HCEC 1CT (cell line): ENCODE results near the gene CSRNP2.

Source experiments
- DNase-seq: peaks from one replicate; pipeline ENCODE4 v3.0.0-alpha.2; 2017

Gene CSRNP2

DNA sequence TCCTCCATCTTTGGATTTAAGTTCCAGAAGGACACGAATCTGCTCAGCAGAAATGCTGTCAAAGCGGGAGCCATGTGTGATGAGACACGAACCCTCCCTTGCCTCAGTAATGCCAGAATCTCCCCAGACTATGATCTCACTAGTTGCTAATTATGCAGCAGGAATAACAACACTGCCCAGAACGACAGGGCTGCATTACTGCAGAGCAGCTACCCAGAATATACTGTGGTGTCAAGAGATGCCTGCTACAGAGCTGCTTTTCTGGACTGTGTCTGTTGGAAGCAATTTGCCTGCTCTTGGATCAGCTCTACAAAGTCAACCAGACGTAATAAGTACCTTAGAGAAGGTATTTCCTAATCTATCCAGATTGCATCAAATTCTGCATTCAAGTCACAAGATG lies 5.5 kb downstream of the CSRNP2 start:
- no peak for DNase-seq

DNA sequence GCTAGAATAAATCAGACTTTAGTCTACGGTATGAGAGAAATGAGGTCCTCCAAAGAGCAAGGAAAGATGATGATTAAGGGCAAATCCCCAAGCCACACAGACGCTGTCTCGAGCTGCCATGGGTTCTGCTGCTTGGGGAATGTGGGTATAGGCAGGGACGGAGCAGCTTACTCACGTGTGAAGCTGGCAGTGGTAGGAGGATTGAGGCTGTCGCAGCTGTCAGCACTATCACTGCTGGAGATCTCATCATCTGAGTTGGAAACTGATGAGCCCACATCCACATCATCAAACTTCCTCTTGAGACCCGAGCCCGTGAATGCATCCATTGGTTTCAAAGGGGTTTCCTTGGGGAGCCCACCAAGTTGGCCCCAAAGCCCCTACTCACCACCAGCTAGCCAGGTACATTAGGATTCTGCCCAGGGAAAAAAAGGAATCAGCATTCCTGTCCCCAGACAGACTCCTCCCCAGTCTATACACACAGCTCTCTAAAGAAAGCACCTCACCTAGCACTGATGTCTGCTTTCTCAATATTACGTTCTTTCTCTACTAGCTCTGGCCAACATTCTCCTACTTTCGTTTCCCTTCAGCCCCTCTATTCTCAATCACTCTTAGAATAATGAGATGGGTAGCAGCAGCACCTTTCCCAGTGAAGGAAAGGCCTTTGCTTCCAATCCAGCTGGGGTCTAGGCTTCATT lies 7.0 kb downstream of the CSRNP2 start:
- no peak for DNase-seq

DNA sequence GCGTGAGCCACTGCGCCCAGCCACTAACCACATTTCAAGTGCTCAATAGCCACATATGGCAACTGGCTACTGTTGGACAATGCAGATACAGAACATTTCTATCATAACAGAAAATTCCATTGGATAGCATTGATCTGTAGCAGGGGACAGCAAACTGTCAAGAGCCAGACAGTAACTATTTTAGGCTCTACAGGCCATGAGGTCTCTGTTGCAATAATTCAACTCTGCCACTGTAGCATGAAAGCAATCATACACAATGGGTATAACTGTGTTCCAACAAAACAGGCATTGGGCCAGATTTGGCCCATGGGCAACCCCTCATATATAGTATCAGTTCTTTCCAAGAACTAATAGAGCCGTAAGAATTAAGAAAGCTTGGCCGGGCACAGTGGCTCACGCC lies 8.0 kb downstream of the CSRNP2 start:
- no peak for DNase-seq

DNA sequence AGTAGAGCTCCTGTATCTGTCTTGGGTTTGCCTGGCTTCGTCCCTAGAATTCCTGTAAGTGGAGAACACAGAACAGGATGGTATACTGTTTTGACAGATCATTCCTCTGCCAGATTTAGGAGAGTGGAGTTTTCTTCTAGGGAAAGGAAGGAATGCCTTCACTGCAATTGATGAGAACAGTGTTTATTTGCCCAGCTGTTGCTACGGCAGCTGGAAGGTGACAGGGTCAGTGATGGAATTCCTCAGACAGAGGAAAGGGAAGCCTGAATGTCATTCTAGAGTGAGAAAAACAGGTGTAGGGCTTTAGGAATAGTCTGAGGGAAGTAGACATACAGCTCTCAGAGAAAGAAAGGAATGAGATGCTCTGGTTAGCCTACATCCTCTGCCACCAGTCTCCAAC lies 11.7 kb downstream of the CSRNP2 start:
- no peak for DNase-seq

DNA sequence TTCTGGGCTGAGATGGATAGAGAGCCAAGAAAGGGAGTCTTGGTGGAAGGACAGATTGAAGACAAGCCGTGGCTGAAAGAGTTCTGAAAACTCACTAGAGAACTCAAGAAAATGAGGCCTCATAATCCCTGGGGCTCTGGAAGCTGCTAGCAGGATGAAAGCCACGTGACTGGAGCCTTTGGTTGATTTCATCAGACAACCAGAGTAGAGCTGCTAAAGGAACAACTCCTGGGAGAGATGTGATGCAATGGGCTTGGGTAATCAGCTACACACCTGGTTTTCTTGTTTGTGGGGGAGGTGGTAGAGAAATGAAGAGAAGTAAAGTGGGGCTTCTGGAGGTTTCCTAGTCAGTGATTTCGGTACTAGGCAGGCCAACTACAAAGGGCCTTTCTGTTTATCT lies 13.4 kb downstream of the CSRNP2 start:
- no peak for DNase-seq

DNA sequence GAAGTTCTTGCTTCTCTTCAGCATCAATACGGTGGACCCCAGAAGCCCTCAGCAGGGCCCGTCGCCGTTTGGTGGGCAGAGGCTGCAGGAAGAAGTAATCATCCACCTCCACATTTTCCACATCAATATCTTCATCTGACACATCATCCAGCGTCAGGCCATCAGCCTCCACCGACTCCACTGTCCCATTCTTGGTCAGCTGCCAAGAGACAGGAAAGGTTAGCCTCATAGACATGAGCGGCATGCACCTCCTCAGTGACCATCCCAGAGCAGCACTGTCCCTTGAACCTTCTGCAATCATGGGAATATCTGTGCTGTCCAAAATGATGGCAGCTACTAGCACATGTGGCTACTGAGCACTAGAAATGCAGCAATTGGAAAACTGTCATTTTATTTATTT lies 15.6 kb downstream of the CSRNP2 start:
- DNase-seq: no peak

DNA sequence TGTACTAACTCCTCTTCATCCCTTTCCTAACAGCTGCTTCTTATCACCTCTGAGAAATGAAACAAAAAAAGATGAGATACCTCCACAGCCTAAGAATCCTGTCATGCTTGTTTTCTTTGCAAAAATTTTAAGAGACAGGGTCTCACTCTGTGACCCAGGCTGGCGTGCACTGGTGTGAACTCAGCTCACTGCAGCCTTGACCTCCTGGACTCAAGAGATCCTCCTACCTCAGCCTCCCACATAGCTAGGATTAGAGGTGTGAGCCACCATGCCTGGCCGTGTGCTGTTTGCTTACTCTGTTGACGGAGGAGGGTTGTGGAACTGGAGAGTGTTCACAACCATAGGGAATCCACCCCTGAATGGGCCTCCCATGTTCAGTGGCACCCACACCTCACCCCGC lies 16.2 kb downstream of the CSRNP2 start:
- DNase-seq: no peak

DNA sequence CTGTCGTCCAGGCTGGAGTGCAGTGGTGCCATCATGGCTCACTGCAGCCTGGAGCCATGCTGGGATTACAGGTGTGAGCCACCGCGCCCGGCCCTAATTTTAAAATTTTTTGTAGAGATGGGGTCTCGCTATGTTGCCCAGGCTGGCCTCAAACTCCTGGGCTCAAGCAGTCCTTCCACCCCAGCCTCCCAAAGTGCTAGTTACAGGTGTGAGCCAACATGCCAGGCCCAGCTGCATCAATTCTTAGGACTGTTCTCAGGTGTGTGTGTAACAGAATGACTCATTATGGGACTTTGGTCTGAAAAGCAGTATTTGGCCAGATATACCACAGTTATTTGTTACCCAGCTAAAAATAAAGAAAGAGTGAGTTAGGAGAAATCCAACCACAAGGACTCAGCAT lies 17.9 kb downstream of the CSRNP2 start:
- no peak for DNase-seq

DNA sequence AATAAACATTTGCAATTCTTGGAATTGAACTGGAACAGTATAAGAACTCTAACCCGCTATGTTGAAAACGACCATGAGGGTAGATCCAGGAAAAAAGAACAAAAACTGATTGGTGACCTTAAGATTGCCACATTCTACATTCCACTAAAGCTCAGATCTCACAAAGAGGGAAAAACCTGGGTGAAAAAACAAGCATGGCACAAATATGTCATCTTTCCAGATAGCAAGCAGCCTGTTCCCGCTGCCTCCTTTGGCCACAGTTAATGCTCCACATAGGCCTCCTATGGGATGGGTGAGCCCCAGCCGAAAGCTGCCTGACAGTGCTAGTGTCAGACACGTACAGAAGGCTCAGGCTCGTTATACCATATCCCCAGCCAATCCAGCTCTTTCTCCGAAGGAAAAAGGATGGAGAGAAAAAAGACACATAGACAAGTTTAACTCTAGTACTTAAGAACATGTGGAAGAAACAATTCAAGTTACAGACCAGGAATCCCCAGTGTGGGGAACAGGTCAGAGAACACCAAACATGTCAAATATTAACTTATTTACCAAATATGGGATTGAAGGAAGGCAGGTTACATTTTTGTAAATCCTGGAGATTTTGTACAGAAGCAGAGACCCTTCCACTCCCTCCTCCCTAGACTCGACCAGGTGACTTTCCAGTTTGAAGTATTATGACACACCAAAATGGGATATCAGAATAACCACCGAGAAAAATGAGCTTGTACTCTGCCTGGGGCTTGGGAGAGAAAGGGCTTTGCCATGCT lies 20.6 kb downstream of the CSRNP2 start:
- DNase-seq: no peak

DNA sequence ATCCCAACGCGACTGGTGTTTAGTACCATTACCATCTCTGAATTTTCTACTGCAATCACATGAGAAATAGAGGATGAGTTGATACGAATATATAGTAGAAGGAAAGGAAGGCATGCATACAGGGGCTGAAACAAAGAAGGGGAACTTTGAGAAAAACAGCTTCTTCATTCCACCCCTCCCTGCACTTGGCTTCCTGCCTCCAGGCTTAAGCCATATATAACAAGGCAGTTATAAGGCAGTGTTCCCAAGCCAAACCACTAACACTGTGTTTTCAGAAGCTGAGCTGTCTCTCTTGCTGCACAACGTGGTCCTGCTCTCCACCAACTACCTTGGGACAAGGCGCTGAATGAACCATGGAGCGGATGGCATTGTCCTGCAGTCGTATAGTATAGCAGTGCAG lies 24.3 kb downstream of the CSRNP2 start:
- no peak for DNase-seq

DNA sequence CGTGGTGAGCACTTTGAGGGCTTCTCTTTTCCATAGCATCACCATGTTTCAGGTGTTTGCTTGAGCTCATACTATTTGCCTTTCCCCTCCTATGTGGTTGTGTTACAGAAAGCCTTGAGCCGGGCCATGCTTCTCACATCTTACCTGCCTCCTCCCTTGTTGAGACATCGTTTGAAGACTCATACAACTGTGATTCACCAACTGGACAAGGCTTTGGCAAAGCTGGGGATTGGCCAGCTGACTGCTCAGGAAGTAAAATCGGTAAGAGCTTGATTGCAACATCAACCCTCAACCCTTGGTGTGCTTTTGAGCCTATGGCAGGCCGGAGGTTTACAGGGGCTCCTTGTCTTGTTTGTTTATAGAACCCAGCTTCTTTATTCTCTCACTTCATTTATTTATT lies 27.2 kb downstream of the CSRNP2 start:
- peak; percentile 82 for DNase-seq

DNA sequence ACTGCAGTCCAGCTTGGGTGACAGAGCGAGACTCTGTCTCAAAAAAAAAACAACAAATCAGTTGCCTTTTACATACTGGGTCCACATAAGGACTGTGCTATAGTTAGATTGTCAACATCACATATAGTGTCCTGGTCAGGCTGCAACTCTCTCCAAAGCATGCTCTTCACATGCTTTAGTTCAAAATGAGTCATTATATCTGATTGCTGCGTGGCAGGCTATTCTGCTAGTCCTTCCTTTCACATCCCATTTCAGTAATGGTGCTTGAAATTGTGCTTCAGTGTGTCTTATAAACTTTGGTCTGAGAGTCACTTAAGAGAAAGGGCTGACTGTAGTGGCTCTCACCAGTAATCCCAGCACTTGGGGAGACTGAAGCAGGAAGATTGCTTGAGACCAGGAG lies 28.3 kb downstream of the CSRNP2 start:
- DNase-seq: no peak

DNA sequence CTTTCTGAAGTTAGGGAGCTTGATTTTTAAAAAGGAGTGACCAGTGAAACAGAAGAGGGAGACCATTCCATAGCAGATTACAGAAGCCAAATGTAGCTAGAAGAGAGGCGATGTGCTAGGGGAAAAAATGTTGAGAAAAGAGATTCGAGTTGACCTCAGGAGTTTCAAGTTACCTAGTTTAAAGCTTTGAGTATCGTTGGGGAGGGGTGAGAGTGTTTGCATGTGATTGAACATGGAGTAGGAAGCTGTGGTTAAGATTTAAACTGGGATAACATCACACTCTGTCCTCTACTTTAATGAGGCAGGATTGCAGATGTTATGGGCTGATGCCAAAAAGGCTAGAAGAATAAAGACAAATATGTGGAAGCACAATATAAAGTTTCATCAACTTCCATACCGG lies 31.6 kb downstream of the CSRNP2 start:
- no peak for DNase-seq

DNA sequence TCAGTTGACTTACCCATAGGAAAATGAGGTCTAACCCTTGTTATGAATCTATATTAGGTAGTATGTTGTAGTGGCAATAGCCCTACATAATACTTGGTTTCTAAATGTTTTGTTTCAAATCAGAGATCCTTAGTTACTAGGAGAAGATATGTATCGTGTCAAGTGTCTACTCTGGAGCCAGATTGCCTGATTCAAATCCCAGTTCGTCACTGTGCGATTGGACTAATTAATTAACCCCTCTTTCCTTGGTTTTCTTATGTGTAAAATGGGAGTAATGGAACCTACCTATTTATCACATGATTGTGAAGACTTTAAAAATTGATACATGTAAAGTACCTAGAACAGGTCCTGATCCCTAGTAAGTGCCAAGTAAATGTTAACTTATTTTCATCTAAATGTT lies 33.9 kb downstream of the CSRNP2 start:
- DNase-seq: no peak

DNA sequence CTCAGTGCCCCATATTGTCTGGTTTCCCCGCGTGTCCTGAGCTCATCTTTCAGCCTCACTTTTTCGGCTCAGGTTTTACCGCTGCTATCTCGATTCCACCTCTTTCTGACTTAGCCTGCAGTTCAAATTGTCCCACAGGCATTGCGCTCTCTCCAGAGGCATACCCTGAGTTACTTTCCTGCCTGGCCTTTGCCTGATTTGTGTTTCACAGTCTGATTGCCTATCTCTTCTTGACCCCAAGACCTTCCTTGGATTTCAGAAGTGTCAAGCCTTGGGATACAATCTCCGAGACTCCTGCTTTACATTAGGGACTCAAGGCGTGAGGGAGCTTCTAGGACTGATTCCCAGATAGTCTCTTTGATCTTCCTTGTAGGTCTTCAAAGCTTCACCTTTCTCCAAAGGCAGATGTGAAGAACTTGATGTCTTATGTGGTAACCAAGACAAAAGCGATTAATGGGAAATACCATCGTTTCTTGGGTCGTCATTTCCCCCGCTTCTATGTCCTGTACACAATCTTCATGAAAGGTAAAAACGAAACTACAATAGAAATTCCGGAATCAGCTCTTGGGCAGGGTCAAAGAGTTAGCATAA lies 34.6 kb downstream of the CSRNP2 start:
- DNase-seq: no peak

DNA sequence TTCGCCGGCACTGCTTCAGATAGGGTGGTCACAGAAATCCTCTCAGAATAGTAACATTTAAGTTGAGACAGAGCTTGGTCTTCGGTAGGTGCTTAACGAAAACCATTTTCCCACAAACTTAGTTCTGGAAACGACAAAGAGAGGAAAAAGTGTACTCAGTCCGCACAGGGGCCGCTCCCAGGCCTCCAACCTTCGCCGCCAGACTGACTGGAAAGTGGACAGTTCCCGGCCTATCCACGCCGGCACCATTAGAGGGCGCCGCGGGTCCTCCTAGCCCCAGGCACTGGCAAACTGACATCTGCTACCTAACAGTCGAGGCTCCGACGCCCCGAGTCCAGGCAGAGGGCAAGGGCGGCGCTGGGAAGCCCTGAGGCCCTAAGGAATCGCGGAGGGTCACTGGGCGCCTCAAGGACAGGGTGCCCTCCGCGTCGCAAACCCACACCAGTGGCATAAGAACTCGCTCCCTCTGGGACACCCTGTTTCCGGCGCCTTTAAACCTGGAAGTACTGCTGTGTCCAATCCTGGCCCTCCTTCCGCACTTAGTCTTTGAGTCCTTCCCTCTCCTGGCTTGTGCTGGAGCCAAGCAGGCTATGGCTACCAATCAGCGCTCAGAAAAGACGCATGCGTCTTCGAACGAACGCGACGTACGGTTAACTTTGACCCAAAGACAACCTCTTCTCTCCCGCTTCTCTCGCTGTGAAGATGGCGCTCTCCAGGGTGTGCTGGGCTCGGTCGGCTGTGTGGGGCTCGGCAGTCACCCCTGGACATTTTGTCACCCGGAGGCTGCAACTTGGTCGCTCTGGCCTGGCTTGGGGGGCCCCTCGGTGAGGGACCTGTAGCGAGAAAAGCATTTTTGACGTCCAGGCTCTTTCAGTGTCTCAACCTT lies 35.5 kb downstream of the CSRNP2 start, which contains the start of gene LETMD1:
Gene LETMD1 (plus strand): TSS at position 673 of the 886 bp plus-strand sequence. CDS start 30 bp downstream, at position 703.
- DNase-seq: peak; percentile 99

DNA sequence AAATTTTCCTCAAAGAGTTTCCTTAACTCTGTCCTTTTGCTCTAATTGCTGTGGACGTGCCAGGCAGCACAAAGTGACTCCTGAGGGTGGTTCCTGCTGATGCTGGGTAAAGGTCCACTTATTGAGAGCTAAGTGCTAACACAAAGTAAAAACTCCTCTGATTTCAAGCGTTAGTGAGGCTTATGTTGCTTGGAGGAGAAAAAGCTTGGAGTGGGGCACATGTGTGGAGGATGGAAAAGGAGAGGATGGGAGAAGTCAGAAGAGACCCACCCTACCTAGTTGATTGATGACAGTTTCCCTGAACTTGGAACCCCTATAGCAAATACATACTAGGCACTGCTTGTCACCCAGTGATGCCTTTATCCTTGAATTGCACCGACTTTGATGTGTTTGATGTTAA lies 47.1 kb downstream of the CSRNP2 start:
- DNase-seq: no peak

DNA sequence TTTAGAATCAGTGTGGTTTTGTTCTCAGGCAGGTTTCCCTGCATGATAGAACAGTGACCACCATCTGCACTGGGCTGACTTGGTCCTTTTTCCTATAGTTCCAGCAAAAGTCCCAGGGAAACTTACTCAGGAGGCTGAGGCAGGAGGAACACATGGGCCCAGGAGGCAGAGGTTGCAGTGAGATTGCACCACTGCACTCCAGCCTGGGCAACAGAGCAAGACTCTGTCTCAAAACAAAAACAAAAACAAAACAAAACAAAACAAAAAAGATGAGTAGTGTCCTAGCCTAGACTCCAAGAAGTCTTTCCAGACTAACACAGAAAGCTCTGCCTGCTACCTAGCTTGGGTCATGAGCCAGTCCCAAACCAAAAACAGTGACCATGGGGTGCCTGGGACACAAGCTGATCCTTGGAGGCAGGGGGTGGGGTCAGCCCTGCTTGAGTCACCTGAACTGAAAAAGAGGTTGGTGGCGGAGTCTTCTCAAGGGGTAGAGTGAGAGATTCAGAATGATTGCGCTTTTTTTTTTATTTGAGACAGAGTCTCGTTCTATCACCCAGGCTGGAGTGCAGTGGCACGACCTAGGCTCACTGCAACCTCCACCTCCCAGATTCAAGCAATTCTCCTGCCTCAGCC lies 49.8 kb downstream of the CSRNP2 start:
- no peak for DNase-seq

DNA sequence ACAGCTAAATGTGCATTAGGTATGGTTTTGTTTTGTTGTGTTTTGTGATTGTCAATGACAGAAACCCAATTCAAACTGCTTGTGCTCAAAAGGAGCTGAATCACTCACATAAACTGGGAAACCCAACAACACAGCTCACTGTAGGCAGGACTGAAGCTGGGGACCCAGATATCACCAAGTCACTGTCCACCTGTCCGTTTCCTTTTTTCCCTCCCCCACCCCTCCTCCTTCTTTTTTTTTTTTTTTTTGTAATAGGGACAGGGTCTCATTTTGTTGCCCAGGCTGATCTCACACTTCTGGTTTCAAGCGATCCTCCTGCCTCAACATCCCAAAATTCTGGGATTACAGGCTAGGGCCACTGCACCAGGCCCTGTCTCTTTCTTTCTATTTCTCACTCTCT lies 50.3 kb downstream of the CSRNP2 start:
- DNase-seq: no peak

DNA sequence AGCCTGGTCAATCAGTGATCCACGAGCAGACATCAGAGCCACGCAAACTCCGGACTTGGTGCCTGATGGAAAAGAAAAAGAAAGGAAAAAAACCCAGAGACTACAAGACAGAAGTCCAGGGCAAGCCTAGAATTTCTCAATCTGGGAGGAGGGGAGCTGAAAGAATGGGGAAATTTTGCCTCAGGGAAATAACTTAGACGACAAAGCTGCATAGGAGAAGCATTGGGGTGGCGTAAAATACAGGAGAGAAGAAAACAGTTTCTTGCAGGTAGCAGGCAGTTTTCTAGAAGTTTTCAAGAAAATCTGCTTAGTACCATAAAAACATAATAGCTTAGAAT lies 54.6 kb downstream of the CSRNP2 start:
- no peak for DNase-seq

DNA sequence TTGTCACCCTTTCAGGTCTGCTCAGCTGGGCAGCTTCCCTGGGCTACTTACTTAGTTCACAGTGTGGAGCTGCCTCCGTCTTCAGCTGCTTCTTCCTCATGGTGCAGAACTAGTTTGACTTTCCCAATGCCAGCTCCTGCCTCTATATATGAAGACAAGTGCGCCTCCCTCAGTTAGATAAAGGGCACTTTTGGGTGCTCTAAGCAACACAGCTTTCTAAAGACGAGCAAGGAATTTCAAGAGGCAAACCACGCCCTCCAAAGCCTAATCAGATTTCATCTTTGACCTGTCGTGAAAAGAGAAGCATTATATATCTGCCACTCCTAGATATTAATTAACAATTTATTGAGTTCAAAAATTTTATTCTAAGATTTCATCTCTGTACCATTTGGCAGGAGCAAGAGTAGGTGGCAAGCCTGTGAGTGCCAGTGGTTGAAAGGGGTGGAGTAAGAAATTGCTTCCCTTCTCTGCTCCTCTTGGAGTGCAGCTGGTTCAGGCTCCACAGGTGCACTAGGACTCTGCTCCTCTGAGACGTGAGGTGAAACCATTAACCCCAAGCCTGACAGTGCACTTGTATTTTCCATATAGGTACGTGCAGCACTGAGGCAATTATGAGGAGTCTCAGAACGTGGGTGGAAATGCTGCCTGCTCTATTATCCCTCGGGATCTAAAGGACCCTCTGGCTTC lies 55.1 kb downstream of the CSRNP2 start:
- peak; percentile 61 for DNase-seq

DNA sequence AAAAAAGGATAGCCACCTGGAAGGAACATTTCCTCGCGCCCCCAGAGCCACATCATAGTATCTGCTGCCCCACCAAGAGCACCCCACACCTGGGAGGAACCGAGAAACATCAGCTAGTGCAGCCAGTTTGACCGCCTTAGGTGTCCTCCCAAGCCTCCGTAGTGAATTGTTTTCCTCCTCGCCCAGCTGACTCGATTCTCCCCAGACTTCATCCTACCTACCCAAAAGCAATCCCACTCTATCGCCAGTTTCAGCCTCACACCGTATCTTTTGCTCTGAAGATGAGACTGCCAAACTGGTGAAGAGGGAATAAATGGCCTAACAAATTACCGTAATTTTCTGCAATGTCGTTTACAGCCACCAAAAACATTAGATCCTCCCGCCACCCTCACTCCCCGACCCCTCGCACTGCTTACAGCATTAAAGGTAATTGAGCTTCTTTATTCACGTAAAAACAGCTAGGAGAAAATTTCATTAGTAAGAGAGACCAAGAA lies 56.0 kb downstream of the CSRNP2 start:
- DNase-seq: no peak
